ENCODE data around the gene HDAC4. TPM values are rescaled to one million over a fixed set of nuclear protein-coding genes. Genes with fewer than 3 reads are reported as not detected.

The HDAC4 gene
- total RNA-seq, 1 donor from 2014 or later: 46.2 TPM

- no peak for TF ChIP-seq CTCF (IDR thresholded peaks at IDR 0.05; ENCODE audit: unreplicated experiment)
- Mint-ChIP-seq H3K4me3 (ENCODE audit: low read depth) (no peak overlapping the region), H3K4me1 (ENCODE audit: low read depth) (peaks cover 21% of the 10 kb centered on the region), H3K36me3 (ENCODE audit: insufficient read depth) (peaks cover 5% of the 10 kb centered on the region), H3K27ac (no peak overlapping the region), H3K9me3 (ENCODE audit: low read depth) (no peaks in the 10 kb centered on the region), H3K27me3 (no peaks in the 10 kb centered on the region)
- DNase-seq (ENCODE audit: low spot score, unreplicated experiment): no peak
Observed at GRCh38 chr2:239323447-239323846, 77.4 kb downstream of the HDAC4 start.

DNA sequence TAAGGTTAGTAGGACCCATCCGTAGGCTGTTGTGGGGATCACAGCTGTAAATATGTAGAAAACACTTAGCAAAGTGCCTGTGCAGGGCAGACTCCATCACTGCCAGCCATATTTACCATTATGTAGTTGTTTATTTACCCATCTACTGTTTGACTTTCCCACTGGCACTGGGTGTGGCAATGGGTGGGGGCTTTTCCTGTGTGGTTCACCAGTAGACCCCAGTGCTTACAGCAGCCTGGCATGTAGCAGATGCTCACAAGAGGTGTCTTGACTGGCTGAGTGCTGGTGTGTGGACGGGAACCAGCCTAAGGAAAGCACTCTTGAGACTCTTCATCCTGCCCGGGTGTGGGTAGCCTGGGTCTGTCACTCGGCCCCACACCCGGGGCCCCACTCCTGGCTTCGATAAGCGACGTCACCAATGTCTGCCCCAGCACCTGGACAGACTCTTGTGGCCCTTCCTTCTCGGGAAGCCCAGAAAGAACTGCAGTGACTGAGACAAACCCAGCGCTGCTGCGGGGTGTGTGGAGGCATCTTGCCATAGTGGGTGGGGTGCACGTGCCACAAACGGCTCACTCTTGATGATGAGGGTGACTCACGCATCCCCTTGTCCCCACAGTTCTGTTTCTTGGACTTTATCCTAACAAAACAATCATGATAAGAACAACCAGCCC is 78.3 kb downstream of the HDAC4 start:
- H3K27me3 Mint-ChIP-seq: no peaks in the 10 kb centered on the region

GRCh38 chr2:239321596-239322415 is 79.0 kb downstream of the HDAC4 start:
- peaks cover 29% of the 10 kb centered on the region for H3K4me1 Mint-ChIP-seq (ENCODE audit: low read depth)
- H3K27ac Mint-ChIP-seq: no peak overlapping the region
- H3K9me3 Mint-ChIP-seq (ENCODE audit: low read depth): no peaks in the 10 kb centered on the region
- no peak overlapping the region for H3K4me3 Mint-ChIP-seq (ENCODE audit: low read depth)
- DNase-seq (ENCODE audit: low spot score, unreplicated experiment): no peak
- peaks cover 10% of the 10 kb centered on the region for H3K36me3 Mint-ChIP-seq (ENCODE audit: insufficient read depth)
- H3K27me3 Mint-ChIP-seq: no peaks in the 10 kb centered on the region
- no peak for TF ChIP-seq CTCF (IDR thresholded peaks at IDR 0.05; ENCODE audit: unreplicated experiment)

More for the DNA sequence above, 78.3 kb downstream of the HDAC4 start:
- TF ChIP-seq CTCF (IDR thresholded peaks at IDR 0.05; ENCODE audit: unreplicated experiment): no peak
- peaks cover 10% of the 10 kb centered on the region for H3K36me3 Mint-ChIP-seq (ENCODE audit: insufficient read depth)
- H3K4me3 Mint-ChIP-seq (ENCODE audit: low read depth): no peak overlapping the region
- peaks cover 22% of the 10 kb centered on the region for H3K4me1 Mint-ChIP-seq (ENCODE audit: low read depth)
- DNase-seq (ENCODE audit: low spot score, unreplicated experiment): no peak
- no peak overlapping the region for H3K27ac Mint-ChIP-seq
- no peaks in the 10 kb centered on the region for H3K9me3 Mint-ChIP-seq (ENCODE audit: low read depth)

DNA sequence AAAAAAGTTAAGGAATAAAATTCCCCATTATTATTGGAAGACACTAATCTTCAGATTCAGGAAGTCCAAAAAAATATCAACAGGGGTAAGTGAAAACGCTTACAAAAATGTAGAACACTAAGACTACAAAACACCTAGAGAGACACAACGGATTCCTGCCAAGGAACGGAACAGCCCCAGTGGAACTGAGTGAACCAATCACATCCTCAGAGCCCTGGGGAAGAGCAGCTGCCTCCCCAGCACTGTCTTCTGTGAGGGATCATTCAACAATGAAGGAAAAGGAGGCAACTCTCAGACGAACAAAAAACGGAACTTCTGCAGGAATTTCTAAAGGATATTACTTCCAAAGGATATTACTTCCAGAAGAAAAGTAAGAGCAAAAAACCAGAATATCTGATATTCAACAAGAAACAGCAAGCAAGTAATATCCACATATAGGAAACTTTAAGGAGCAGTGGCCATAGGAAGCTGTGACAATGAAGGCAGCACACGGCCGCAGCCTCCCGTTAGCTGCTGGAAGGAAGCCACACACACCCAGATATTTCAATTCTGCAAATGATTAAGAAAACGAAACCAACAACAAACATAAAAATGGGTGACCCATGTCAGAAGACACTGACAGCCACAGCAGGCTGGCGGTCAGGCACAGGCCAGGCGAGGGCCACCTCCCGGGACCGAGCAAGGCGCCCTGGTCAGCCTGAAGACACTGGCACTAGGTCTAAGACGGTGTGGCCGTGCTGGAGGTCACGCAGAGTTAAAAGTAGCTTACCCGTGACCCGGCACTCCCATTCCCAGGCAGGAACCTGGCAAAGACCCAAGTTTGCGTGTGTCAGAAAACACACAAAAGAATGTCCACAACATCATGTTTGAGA is 81.8 kb downstream of the HDAC4 start:
- DNase-seq (ENCODE audit: low spot score, unreplicated experiment): peak; percentile 4
- no peak for TF ChIP-seq CTCF (IDR thresholded peaks at IDR 0.05; ENCODE audit: unreplicated experiment)
- Mint-ChIP-seq H3K36me3 (ENCODE audit: insufficient read depth) (peaks cover 21% of the 10 kb centered on the region), H3K27me3 (no peaks in the 10 kb centered on the region), H3K4me3 (ENCODE audit: low read depth) (no peak overlapping the region), H3K4me1 (ENCODE audit: low read depth) (peaks cover 24% of the 10 kb centered on the region), H3K27ac (no peak overlapping the region), H3K9me3 (ENCODE audit: low read depth) (peaks cover 14% of the 10 kb centered on the region)

DNA sequence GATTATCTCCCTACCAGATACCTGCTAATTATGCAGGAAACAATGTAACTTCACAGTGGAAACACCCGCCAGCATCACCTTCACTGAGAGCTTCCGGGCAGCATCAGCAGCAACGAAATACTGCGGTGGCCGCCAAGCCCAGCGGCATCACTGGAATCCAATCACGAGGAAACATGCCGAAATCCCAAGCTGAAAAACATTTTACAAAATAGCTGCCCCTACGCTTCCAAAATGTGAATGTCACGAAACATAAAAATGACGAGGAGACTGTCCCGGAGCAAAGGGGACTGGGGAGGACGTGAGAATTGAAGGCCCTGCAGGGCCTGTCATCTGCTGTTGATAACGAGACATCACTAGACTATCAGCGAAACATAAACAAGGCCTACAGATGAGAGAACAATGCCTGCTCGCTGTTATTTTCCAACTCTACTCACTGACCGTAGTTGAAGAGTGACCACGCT is 82.6 kb downstream of the HDAC4 start:
- TF ChIP-seq CTCF (IDR thresholded peaks at IDR 0.05; ENCODE audit: unreplicated experiment): no peak
- no peaks in the 10 kb centered on the region for H3K27me3 Mint-ChIP-seq
- peaks cover 22% of the 10 kb centered on the region for H3K36me3 Mint-ChIP-seq (ENCODE audit: insufficient read depth)
- DNase-seq (ENCODE audit: low spot score, unreplicated experiment): no peak
- no peak overlapping the region for H3K4me3 Mint-ChIP-seq (ENCODE audit: low read depth)
- H3K4me1 Mint-ChIP-seq (ENCODE audit: low read depth): peaks cover 23% of the 10 kb centered on the region
- no peak overlapping the region for H3K27ac Mint-ChIP-seq
- peaks cover 17% of the 10 kb centered on the region for H3K9me3 Mint-ChIP-seq (ENCODE audit: low read depth)
